HT-29 (cell line): ENCODE data around the gene SEC16A. TPM values are rescaled to one million over a fixed set of nuclear protein-coding genes. Genes with fewer than 3 reads are reported as not detected.

ENCODE experiments used
- DNase-seq: peaks from one replicate; pipeline ENCODE4 v3.0.0-alpha.2; 2015; ENCODE audit warnings: low spot score
- total RNA-seq: library from RNA; depleted of rRNA; stranded (reverse); fragments of >200 nt; shearing (Covaris generic); gene quantifications from 2 replicates; pipeline ENCODE4 v1.2.3, GENCODE V29; 2014

The SEC16A gene
- total RNA-seq, 1 experiment from 2014 or later: 43.5 TPM

DNA sequence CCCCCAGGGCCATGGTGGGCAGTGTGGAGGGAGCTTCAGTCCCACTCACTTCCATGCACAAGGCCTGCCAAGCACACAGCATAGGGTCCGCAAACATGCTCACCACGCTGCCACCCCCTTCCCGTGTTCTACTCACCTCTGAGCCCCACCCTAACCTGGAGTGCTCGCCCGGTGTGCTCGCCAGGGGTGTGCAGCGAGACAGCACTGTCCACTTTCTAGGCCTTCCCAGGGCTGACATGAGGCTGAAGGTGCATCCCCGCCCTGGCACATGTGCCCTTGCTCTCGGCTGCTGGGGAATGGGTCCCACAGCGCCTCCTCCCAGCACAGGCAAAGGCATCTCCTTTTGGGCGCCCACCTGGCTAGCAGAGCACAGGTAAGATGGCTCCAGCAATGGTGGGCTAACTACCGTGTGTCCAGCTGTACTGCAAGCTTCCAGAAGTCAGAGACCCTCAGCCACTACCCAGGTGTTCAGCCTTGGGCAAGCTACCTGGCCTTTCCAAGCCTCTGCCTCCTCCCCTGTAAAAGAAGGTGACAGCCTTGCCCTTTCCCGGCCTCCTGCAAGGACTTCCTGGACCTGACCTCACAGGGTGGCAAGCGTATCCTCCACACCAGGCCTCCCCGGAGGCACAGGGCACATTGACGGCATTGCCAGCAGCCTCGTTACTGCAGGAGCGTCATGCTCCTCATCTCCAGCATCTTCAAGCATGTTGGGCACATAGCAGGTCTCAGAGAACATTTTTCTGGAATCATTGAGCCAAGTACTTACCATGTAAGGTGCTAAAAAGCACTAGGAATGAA, 4.2 kb upstream of the SEC16A start:
- no peak for DNase-seq

DNA sequence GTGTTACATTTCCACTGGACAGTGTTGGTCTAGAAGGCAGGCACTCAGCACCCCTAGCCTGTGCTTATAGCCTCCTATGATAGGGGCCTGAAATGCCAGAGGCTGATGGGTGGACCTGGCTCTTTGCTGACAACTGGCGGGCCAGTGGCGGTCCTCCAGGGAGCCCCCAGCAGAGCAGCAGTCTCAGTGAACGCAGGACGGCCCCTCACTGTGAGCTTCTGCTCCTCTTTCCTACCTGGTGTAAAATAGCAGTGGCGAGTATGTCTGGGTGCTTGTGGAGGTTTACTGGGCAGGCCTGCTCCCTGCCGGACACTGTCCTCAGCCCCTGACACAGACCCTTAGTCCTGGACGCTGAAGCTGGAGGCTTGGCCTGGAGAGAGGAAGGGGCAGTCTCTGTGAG, 3.3 kb upstream of the SEC16A start:
- DNase-seq: no peak

DNA sequence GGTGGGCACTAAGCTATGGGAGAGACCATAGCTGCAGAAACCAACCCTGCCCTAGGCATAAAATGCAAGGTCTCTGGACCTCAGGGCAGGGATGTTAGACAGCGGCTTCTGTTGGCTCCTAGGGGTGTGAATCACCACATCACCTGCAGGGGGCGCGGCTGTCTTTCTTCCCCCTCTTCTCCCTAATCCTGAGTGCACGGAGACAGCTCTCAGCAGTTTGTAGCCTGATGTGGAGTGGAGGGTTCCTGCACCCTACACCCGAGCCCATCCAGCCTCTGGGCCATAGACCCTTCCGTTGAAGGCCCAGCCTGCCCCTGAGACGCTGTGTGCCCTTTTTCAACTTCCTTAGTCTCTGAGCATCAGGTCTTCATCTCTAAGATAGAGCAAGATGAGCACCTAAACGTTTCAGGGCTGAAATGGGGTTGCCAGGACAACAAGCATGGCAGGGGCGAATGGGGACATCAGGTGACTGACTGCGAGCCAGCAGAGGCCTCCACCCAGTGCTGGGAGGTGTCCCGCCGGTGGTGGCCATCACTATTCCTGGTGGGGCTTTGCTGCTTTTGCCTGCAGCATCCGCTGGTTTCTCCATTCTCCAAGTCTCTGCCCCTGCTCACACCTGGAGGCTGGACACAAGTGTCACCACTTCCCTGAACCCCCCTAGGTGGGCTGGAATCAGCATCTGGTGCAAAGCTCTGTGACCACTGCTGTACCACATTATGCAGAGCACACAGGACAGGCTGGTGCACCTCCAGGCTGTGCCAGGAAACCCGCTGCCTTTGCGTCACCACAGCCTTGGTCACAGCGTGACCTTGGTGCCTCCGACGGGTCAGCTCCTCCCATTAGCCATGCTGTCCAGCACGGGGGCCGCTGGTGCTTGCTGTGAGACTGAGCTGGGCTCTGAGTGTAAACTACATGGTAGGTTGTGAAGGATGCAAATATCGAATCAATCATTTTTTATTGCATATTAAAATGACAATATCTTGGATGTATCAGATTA, 2.5 kb upstream of the SEC16A start:
- DNase-seq: peak; percentile 95

DNA sequence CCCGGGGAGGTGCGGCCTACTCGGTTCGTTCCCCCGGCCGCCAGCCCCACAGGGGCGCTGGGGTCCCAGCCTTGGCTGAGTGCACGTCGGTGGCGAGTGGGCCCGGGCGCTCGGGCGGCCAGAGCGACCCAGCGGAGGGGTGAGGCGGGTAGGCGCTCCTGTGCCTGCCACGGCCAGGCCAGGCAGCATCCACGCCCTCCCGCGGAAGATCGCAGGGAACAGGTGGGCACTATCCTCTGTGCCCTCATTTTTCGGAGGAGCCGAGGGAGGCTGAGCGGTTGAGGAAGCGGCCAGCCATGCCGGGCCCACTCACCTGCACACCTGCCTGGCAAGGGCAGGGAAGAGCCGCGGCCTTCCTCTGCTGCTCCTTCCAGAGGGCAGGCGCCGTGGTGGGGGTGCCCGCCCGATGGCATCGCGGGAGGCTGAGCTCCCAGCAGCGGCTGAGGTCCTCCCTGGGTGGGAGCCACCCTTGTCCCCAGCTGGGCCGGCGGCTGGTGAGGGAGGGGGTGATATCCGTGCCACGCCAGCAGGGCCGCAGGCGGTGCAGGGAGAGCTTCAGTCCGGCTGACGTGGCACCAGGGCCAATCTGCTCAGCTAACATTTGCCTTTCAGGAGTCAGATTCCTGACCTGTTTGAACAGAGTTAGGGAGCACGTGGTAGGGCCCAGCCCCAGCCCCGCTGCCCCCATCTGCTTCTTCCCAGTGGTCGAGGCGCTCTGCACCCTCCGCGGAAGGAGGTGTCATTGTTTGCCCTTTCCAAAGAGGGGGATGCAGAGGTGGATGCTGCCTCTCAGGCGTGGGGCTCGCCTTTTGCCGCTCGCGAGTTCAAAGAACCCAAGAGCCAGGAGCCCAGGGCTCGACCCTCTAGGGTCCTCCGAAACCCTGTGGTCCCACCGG, 1.6 kb upstream of the SEC16A start:
- DNase-seq: peak; percentile 55

DNA sequence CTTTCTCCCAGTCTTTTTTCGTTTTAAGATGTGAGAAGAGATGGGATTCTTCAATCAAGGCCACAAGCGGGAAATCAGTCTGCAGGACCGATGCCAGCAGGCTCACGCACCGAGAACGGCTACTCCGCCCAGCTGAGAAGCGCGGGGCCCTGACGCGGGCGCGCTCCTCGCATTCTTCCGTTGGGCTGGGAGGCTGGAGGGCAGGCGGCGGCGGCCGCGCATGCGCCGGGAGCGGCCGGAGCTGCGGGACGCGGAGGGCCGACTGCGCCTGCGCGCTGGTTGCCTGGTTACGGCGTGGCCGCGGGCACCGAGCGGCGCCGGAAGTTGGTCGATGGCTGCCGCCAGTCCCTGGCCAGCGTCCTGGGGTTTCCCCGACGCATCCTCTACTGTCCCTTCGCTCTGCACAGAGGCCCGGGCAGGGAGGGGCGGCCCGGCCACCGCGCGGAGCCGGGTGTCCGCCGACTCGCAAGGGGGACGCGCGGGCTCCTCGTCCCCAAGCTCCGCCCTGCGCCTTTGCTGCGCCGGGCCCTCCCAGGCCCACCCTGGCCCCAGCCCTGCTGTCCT, 831 bp upstream of the SEC16A start:
- peak; percentile 94 for DNase-seq

DNA sequence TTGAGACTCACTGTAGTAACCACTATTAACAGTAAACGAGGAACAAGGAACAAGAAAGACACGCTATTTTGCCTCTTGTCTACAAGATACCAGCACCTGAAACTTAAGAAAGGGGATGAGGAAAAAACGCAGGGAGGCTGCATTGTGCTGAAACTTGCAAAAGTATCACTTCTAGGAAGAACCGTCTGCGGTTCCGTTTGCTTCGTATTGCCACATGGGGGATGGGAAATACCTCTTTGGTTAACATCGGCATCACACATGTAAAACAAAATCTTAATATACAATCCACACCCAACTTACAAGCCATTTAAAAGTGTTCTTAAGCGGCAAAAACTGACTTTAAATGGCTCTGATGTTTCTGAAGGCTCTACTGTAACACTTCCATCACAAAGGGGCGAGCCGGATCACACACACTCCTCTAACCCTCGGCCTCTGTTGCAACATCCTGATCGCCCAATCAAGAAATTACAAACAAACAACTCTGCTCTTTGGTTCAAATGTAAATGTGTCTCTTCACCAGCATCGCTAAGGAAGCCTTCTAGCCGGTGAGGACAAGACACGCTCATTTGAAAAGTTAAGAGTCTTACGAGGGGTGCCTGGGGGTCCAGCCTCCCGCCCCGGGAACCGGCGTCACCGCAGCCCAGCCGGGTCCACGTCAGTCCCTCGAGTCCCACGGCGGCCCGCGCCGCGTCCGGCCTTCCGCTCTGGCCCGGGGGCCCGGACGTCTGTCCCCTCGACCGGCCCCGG, 621 bp downstream of the SEC16A start:
- peak; percentile 58 for DNase-seq

DNA sequence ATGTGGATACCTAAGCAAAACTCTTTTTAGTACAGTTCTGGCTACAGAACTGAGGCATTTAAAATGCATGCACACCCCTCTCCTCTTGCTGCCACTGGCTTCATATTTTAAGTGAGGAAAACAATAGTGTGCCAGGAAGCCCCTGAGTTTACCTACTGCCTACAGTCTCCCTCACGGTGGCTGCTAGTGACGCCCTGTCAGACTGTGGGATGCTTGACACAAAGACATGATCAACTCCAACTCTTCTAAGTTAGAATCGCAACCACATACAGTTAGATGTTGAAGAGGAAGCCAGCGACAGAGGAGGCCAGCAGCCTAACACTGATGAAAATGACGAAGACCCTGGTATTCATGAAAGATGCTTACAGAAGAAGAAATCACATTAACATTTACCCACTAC, 1.3 kb downstream of the SEC16A start:
- no peak for DNase-seq

DNA sequence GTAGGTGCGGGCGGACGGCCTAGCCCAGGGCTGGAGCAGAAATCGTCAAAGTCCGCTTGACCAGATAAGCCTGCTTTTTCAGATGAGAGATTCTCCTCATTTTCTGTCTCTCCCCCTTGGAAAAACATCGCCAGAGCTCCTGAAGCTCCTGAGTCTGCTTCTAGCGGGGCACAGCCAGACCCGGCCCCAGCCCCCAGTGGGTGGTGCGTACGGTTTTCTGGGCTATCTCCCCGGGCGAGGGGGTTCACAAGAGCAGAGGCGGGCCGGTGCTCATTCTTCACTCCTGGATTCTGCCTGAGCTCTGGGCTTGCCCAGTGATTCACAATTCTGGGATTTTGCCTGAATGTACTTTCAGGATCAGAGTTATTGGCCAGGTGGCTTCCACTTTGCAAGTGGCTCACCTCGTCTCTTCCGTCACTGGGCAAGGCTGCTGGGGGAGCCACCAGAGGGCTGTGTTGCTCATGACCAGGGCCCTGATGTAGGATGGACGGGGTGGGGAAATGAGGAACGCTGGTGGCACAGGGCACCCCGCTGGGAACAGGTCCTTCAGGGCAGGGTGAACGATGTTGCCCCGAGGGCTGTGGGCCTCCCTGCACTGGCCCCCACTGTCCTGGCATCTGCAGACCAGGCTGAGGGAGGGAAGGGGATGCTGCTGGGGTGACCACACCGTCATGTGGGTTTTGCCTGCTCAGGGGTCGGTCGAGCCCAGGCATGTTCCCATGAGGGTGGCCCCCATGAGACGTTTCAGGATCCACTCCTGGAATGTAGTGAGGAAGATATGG, 6.3 kb downstream of the SEC16A start:
- DNase-seq: no peak

DNA sequence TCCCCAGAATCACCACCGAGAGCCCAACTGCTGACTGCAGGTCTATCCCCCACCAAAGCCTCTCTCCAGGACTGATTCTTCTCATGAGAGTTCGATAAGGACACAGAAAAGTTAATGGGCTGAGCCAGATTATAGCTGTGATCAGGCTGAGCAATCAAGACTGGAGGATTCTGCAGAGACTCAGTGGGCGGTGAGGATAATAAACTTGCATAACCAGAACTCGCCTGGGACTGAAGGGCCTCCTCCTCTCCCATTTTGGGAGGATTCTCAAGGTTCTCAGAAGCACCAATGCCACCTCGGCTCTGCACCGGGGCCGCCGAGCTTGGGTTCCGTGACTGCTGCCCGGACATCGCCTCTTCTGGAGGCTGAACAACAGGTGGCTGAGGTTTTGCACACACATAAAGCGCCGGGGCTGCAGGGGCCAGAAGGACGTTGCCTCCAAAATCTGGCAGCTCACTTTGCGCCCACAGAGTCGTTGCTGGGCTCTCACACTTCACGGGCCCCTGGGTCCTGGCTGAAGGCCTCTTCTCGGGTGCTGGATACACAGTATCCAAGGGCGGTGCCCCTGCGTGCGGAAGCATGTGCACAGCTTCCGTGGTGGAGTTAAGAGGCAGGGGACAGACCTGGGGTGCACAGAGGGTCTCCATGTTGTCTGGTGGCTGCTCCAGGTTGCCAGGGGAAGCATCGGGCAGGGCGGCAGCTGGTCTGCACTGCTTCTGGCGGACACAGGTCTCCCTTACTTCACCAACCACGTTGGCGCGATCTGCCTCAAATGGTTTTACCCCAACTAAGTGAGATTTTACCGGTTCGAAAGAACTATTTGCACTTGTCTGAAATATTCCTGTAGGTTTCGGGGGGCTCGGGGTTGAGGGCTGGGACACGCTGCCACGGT, 7.6 kb downstream of the SEC16A start:
- no peak for DNase-seq

DNA sequence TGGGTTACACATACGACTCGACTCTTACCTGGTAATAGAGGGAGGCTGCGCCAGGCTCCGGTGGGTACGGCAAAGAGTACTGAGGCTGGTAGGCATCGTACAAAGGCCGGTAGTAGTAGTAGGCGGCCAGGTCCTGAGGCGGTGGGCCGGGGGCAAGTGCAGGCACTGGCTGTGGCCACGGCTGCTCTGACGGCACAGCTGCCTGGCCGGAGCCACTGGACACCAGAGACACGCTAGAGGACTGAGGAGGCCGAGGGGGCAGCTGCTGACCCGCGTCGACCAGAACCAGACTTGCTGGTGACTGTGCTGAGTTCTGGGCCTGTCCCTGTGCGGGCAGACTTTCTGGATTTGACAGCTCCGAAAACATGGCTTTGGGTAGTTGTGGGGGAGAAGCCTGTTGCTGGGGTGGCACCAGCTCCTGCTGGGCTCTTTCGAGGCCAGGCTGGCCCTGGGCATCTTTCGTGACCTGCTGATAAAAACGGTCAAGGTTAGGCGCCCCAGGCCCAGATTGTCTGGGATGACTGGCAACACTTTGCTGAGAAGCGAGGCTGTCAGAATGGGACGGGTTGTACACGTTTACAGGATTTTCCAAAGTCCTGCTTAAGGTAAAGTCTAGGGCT, 8.7 kb downstream of the SEC16A start:
- DNase-seq: no peak

DNA sequence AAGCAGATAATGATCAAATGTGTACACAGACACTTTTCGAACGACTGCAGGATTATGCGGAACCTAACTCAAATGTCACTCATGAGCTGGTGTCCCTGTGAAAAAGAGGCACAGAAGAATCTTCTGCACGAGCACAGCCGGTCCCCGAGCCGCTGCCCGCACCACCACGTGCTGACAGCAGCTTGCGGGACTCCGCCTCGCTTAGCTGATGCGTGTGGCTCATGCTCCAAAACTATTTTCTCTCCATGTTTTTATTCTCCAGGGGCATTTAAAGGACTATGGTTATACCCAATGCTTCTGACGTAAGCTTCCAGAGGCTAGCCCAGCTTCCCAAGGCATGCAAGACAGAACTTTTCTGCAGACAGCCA, 9.5 kb downstream of the SEC16A start:
- no peak for DNase-seq

DNA sequence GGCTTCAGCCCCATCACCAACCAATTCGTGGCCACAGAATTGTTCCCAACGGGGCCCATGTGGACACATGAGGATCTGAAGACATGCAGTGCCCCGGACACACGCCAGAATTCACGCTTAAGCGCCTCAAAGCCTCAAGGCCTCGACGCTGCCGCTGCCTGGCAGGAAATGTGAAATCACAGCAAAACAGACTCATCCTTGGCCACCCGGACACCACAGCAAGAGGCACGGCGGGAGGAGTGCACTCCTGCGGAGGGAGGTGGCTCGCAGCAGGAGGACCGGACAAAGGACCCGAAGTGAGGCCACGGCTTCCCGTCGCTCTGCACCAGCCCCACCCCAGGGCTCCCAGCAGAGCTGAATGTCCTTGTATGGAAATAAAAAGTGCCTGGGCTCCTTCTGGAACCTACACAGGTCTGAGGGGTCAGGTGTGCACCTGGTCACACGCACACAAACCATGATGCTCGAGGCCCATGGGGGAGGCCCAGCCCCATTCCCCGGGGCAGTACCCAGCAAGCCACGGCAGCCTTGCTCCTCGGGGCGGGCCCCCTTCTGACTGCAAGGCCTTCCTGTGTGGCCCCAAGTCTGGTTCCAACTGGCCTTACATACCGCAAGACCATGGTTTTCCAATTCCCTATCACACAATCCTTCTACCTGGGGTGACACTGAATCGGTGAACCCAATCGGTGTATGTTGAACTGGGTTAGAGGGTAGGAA, 10.0 kb downstream of the SEC16A start:
- DNase-seq: no peak

DNA sequence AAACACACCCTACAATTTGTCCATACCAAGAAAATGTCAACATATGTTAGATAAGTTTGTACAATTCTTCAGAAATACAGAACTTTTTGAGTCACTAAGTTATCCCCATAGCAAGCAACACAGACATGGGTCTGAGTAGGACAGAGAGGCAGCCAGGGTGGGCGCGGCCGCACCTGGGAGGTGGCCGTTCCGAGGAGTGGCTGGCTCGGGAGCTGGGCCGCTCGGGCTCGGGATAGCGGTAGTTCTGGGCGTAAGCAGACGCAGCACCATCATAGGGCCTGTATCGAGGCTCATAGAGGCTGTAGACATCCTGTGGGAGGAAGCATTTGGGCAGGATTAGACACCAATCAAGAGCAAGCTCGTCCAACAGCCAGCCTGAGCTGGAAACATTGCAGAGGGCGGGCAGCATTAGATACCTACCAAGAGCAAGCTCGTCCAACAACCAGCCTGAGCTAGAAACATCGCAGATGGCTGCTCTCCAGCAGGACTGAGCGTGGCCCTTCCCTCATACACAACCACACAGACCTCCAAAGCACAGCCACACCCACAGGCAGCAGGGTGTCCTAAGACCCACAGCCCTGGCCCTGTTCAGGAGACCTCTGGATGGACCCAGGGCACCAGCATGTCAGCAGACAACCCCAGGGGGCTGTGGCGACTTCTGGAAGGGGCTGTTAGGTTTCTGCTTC, 10.9 kb downstream of the SEC16A start:
- no peak for DNase-seq

DNA sequence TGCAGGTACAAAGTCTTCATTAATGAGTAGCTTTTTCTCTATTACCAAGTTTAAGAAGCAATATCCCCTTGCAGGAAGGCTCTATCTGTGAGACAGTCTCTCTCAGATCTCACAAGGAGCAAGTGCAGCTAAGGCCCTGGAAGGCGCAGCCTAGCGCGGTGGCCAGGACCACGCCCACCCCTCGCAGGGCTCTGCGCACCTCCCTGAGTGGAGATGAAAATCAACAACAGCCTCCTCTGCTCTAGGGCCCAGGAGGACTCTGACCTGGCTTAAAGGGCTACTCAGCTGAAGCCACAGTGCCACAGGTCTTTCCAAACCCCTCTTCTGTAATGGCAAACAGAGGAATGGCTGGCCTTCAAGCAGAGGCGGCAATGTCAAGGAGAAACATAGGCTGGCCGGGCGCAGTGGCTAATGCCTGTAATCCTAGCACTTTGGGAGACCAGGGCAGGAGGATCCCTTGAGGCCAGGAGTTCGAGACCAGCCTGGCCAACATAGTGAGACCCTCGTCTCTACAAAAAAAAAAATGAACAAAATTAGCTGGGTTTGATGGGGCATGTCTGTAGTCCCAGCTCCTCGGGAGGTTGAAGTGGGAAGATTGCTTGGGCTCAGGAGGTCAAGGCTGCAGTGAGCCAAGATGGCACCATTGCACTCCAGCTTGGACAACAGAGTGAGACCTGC, 11.9 kb downstream of the SEC16A start:
- DNase-seq: no peak

DNA sequence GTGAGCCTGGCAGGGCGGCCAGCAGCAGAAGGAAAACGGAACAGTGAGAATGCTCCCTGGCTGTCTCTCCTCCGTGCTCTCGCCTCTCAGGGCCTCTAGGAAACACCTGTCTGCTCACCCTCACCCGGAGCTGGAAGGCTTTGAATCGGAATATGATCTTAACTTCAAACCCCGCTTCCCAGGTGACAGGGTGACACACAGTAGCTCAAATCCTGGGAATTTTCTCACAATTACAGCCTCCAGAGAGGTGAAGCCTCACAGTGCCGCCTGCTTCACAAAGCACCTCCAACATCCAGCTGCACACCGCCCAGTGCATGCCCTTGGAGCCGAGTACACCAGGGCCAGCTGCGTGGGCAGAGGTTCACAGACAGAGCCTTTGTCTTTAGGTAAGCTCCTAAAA, 12.5 kb downstream of the SEC16A start:
- DNase-seq: no peak

DNA sequence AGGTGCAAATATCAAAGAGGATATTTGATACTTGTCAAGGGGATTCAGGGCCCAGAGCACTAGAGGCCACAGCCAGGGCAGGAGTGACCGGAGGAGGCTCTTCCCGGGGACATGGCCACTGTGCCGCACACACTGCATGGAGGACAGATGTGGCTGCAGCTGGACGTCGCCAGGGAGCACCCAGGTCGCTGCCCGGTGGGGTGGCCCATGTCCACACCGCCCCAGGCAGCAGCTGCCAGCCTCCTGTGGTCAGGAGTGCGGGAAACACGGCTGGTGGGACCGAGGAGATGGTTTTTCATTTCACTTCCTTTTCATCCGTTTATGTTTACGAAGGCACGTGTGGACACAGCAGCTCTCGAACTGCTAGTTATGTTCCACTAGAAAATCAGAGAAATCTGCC, 15.1 kb downstream of the SEC16A start:
- DNase-seq: no peak
